SK-N-SH treated with all-trans-retinoic acid at 6 μM for 48 hours (cell line): Measurements from ENCODE around the gene WIPI1.

Experiments
- RARB ChIP-seq: fragments of 250-450 bp; sonication (Bioruptor Pico); IDR thresholded peaks from 2 replicates; pipeline ENCODE4 v1.8.0; 2021; ENCODE audit warnings: mild to moderate bottlenecking, moderate library complexity
- ZFP3 ChIP-seq: fragments of 250-450 bp; sonication (Bioruptor Pico); IDR thresholded peaks from 2 replicates; pipeline ENCODE4 v1.5.0; 2020; ENCODE audit warnings: mild to moderate bottlenecking, moderate library complexity
- ZFP30 ChIP-seq: fragments of 450-650 bp; formaldehyde crosslinking; IDR thresholded peaks from 2 replicates; pipeline ENCODE4 v1.5.0; 2022; ENCODE audit warnings: mild to moderate bottlenecking, moderate library complexity
- ZNF8 ChIP-seq: fragments of 450-650 bp; formaldehyde crosslinking; IDR thresholded peaks from 2 replicates; pipeline ENCODE4 v1.5.0; 2020; ENCODE audit warnings: mild to moderate bottlenecking, moderate library complexity
- TF ChIP-seq, protein P1 (sequence below): fragments of 250-450 bp; sonication (Bioruptor Pico); IDR thresholded peaks from 2 replicates; pipeline ENCODE4 v1.5.1; 2020; ENCODE audit warnings: low read depth, mild to moderate bottlenecking, moderate library complexity
- TF ChIP-seq, protein P2 (sequence below): fragments of 250-450 bp; sonication (Bioruptor Pico); IDR thresholded peaks from 2 replicates; pipeline ENCODE4 v1.5.1; 2021; ENCODE audit warnings: mild to moderate bottlenecking, moderate library complexity
- TF ChIP-seq, protein P3 (sequence below): fragments of 250-450 bp; sonication (Bioruptor Pico); IDR thresholded peaks from 2 replicates; pipeline ENCODE4 v1.5.0; 2020; ENCODE audit warnings: mild to moderate bottlenecking, moderate library complexity

DNA sequence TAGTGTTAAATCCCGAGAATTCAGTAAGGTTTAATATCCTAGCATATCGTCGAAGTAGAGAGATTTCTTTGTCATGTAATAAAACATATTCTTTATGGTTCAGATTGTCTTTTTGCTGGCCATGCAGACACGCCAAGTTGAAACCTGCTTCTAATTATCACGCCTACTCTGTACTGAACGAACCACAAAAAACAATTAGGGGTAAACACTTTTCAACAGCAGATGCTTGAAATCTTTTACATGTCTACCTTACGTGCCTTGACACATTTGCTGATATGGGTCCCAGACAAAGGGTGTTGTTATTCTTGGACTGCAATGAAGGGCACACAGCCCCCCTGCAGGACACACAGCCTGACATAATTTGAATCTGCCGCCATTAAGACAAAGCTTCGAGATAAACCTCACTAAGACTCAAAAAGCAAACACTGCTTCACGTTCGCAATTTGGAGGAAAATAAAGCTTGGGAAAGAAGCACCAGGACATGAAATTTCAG is 13.3 kb downstream of the WIPI1 start:
- TF ChIP-seq, protein P1, sequence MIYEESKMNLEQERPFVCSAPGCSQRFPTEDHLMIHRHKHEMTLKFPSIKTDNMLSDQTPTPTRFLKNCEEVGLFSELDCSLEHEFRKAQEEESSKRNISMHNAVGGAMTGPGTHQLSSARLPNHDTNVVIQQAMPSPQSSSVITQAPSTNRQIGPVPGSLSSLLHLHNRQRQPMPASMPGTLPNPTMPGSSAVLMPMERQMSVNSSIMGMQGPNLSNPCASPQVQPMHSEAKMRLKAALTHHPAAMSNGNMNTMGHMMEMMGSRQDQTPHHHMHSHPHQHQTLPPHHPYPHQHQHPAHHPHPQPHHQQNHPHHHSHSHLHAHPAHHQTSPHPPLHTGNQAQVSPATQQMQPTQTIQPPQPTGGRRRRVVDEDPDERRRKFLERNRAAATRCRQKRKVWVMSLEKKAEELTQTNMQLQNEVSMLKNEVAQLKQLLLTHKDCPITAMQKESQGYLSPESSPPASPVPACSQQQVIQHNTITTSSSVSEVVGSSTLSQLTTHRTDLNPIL = no peak
- TF ChIP-seq, protein P2, sequence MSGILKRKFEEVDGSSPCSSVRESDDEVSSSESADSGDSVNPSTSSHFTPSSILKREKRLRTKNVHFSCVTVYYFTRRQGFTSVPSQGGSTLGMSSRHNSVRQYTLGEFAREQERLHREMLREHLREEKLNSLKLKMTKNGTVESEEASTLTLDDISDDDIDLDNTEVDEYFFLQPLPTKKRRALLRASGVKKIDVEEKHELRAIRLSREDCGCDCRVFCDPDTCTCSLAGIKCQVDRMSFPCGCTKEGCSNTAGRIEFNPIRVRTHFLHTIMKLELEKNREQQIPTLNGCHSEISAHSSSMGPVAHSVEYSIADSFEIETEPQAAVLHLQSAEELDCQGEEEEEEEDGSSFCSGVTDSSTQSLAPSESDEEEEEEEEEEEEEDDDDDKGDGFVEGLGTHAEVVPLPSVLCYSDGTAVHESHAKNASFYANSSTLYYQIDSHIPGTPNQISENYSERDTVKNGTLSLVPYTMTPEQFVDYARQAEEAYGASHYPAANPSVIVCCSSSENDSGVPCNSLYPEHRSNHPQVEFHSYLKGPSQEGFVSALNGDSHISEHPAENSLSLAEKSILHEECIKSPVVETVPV (CRISPR knock-in tag) = no peak
- TF ChIP-seq RARB (CRISPR knock-in tag) = no peak
- no peak for TF ChIP-seq ZNF8 (CRISPR knock-in tag)
- no peak for TF ChIP-seq ZFP3
- no peak for TF ChIP-seq ZFP30 (CRISPR knock-in tag)
- TF ChIP-seq, protein P3, sequence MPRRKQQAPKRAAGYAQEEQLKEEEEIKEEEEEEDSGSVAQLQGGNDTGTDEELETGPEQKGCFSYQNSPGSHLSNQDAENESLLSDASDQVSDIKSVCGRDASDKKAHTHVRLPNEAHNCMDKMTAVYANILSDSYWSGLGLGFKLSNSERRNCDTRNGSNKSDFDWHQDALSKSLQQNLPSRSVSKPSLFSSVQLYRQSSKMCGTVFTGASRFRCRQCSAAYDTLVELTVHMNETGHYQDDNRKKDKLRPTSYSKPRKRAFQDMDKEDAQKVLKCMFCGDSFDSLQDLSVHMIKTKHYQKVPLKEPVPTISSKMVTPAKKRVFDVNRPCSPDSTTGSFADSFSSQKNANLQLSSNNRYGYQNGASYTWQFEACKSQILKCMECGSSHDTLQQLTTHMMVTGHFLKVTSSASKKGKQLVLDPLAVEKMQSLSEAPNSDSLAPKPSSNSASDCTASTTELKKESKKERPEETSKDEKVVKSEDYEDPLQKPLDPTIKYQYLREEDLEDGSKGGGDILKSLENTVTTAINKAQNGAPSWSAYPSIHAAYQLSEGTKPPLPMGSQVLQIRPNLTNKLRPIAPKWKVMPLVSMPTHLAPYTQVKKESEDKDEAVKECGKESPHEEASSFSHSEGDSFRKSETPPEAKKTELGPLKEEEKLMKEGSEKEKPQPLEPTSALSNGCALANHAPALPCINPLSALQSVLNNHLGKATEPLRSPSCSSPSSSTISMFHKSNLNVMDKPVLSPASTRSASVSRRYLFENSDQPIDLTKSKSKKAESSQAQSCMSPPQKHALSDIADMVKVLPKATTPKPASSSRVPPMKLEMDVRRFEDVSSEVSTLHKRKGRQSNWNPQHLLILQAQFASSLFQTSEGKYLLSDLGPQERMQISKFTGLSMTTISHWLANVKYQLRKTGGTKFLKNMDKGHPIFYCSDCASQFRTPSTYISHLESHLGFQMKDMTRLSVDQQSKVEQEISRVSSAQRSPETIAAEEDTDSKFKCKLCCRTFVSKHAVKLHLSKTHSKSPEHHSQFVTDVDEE (CRISPR knock-in tag) = no peak
